Epithelial cell of proximal tubule (primary cell): ENCODE results near the gene PARD6B. TPM values are rescaled to one million over a fixed set of nuclear protein-coding genes. Genes with fewer than 3 reads are reported as not detected.
"Not testable (repeated sequence)": the region's sequence is repeated elsewhere in the genome, so short reads cannot be mapped to it uniquely, and the experiment has no call there.

Source experiments
- DNase-seq: peaks from one replicate; pipeline ENCODE4 v3.0.0-alpha.2; 2011; ENCODE audit warnings: low read depth
- H3K4me3 ChIP-seq: 2 replicates; pipeline ENCODE4 v1.5.1; 2011; ENCODE audit warnings: low read depth, mild to moderate bottlenecking, low read length
- total RNA-seq: library from RNA; depleted of rRNA; stranded (reverse); fragments of >200 nt; gene quantifications from 2 replicates; pipeline ENCODE4 v1.2.3, GENCODE V29; 2015
- TF ChIP-seq, protein P1 (sequence below): conservative IDR thresholded peaks from 2 replicates; pipeline ENCODE4 v1.5.1; 2012; ENCODE audit warnings: low read depth, mild to moderate bottlenecking, low read length

Gene PARD6B
- total RNA-seq, 1 donor from 2014 or later: 44.4 TPM

DNA sequence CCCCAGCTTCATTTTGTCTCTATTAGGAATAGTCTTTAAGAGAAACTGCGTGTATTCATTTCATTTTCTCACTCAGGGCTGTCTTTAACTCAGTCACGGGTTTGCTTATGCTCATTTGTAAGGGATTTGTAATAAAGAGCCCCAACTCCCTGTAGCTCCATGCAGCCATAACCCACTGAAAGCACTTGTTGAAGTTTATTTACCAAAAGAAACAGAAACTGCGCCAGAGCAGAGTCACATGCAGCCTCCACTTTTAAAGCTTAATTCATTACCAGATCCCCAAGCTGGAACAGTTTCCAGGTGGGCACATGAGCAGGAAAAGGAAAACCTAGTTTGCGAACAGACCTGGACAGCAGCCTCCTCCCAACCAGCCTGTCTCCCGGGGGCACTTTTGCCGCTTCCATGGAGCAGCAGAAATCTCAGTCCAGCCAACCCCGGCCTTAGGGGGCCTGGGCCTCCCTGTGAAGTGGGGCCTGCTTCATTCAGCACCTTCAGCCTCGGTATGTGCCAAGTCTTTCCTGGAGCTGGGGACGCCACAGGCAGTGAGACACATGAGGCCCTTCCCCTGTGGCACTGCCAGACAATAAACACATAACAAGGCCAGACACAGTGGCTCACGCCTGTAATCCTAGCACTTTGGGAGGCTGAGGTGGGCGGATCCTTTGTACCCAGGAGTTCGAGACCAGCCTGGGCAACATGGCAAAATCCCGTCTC, 68.0 kb downstream of the PARD6B start:
- no peak for DNase-seq
- no peak overlapping the region for H3K4me3 ChIP-seq
- TF ChIP-seq, protein P1, sequence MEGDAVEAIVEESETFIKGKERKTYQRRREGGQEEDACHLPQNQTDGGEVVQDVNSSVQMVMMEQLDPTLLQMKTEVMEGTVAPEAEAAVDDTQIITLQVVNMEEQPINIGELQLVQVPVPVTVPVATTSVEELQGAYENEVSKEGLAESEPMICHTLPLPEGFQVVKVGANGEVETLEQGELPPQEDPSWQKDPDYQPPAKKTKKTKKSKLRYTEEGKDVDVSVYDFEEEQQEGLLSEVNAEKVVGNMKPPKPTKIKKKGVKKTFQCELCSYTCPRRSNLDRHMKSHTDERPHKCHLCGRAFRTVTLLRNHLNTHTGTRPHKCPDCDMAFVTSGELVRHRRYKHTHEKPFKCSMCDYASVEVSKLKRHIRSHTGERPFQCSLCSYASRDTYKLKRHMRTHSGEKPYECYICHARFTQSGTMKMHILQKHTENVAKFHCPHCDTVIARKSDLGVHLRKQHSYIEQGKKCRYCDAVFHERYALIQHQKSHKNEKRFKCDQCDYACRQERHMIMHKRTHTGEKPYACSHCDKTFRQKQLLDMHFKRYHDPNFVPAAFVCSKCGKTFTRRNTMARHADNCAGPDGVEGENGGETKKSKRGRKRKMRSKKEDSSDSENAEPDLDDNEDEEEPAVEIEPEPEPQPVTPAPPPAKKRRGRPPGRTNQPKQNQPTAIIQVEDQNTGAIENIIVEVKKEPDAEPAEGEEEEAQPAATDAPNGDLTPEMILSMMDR: no peak

DNA sequence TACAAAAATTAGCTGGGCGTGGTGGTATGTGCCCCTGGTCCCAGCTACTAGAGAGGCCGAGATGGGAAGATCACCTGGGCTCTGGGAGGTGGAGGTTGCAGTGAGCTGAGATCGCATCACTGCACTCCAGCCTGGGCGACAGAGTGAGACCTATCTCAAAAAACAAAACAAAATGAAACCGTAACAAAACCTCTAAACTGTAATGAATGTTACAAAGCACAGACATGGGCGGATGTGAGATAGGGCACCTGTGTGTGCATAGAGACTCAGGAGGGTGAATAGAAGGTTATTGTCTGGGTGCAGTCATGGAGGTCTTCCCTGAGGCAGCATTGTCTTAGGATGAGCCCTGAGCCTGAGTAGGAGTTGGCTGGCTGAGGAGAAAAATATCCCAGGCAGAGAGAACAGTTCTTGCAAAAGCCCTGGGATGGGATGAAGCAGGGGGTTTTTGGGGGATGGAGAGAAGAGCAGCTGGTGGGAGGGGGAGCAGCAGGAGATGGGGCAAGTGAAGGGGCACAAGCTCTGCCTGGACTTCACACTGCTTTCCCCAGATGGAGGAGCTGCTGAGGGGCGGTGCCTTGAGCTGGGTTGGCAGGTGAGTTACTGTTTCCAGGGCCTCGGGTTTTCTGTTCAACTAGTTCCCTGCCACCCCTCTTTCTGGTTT, 68.6 kb downstream of the PARD6B start:
- TF ChIP-seq, protein P1: no peak
- no peak overlapping the region for H3K4me3 ChIP-seq
- DNase-seq: no peak

DNA sequence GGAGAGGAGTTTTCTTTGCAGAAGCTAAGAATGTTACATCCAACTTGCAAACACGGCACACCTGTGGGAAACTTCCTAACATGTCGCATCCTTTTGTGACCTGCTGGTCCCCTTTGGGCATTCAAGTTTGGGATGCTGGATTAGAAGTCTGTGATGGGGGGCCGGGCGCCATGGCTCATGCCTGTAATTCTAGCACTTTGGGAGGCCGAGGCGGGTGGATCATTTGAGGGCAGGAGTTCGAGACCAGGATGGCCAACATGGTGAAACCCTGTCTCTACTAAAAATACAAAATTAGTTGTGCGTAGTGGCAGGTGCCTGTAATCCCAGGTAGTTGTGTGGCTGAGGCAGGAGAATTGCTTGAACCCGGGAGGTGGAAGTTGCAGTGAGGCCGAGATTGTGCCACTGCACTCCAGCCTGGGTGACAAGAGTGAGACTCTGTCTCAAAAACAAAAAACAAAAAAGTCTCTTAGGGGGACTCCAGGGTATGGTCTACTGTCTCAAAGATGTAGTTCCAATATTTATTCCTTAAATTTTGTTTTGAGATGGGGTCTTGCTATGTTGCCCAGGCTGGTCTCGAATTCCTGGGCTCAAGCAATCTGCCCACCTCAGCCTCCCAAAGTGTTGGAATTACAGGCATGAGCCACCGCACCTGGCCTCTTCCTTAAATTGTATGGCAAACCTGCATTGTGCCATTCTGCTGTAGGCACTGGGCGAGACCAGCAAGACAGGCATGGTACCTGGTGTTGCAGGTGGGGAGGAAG, 69.8 kb downstream of the PARD6B start:
- H3K4me3 ChIP-seq, DNase-seq: not testable (repeated sequence)

DNA sequence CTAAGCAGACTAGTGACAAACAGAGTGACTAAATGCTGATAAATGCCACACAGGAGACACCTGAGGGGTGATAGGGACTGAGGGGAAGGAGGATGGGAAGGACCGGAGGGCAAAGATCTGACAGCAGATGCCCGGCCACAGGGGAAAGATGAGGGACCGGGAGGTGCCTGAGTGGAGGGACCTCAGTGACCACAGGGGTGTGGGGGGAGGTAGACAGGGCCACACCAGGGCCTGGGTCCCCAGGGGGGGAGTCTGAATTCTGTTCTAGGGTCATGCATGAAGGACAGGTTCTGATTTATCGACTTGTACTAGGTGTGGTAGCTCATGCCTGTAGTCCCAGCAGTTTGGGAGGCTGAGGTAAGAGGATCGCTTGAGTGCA, 70.4 kb downstream of the PARD6B start:
- no peak overlapping the region for H3K4me3 ChIP-seq
- TF ChIP-seq, protein P1: no peak

DNA sequence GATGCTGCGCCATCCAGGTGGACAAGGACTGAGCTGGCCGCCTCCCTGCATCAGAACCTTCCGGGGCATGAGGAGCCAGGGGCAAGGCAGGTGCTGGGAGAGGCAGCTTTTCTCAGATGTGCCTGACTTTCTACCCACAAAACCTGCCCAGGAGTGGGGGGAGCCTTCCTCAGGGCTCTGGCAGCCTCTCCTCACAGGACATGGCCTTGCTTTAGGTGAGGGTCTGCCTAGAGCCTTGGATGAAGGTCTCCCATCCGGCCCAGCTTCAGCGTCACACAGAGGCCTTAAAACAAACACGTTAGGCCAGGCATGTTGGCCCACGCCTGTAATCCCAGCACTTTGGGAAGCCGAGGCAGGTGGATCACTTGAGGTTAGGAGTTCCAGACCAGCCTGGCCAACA, 70.9 kb downstream of the PARD6B start:
- H3K4me3 ChIP-seq: no peak overlapping the region
- no peak for DNase-seq
- TF ChIP-seq, protein P1: no peak

More for the DNA sequence above, 70.4 kb downstream of the PARD6B start:
- no peak for DNase-seq

DNA sequence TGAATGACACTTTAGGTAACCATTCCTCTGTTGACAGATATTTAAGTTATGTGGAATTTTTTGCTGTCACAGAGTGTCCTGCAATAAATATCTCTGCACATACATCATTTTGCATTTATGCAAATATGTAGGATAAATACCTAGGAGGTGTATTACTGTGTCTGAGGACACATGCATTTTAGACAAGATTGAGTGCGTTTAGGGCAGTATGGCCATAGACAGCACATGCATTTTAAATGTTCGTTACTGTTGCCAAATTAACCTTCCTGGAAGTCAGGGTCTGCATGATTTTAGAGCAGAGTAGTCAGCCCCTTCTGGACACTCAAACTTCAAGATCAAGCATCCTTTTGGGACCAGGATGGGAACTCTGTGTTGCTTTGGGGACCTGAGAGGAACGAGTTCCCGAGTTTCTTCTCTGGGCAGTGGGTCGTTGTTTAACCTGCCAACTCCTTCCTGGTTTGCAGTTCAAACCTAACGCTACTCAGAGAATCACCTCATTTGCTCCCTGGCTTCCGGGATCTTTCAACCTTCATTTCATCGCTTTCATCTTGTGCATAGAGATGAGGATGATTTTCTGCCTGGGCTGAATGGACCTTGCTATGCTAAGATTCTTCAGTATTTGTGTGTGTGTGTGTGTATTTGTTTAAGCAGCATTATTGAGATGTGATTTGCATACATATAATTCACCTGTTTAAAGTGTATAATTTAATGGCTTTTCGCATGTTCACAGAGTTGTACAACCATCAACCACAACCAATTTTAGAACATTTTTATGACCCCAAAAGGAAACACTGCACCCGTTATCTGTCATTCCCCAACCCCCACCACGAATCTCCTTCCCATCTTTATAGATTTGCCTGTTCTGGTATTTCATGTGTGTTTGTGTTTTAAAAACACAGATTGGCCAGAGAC, 73.3 kb downstream of the PARD6B start:
- no peak for DNase-seq
- TF ChIP-seq, protein P1: no peak
- no peak overlapping the region for H3K4me3 ChIP-seq
